Activated CD4-positive, alpha-beta T cell treated with anti-CD3 and anti-CD28 coated beads, Interleukin-2, amount 50 U/mL, for 1 hour (primary cell): ENCODE results near the gene F8A3.
"Not testable (repeated sequence)": the region's sequence is repeated elsewhere in the genome, so short reads cannot be mapped to it uniquely, and the experiment has no call there.

Experiments
- DNase-seq: peaks from one replicate; pipeline ENCODE4 v3.0.0-alpha.2; 2020

F8A3 gene

DNA sequence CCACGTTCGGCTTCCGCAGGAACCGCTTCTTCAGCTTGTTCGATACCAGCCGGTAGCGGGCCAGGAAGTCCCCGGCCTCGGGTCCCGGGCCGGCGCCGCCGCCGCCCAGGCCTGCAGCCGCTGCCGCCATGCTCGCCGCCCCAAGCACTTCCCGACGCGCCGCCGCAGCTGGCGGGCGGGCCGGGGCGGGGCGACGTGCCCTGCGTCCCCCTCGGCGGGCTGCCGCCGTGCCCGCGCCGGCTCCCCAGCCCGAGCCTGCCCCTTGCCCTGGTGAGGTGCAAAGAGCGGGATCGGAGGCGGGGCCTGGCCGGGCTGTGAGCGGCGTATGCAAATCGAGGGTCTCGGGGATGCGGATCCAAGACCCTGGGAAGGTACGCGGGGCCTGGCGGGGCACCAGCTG, at the start of gene F8A3:
Gene F8A3, minus strand, starts transcription at position 150 of the 400 bp plus-strand sequence. Its CDS starts 20 bp downstream, at position 130.
- not testable (repeated sequence) for DNase-seq

DNA sequence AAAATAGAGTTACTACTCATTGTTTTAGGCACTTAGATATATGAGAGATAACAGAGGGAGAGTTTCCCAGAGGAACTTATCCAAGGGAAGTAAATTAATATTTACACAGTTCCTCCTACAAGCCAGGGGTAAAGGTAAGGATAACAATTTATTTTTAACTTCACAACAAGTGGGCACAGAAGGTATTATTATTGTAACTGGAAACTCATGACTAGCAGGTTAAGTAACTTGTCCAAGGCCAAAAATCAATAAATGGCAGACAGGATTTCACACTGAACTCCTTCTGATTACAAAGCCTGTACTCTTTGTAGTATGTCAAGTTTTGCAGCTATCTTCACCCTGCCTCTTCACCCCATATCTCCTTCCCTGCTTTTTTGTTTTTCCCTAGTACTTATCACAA, 46.9 kb upstream of the F8A3 start:
- no peak for DNase-seq

DNA sequence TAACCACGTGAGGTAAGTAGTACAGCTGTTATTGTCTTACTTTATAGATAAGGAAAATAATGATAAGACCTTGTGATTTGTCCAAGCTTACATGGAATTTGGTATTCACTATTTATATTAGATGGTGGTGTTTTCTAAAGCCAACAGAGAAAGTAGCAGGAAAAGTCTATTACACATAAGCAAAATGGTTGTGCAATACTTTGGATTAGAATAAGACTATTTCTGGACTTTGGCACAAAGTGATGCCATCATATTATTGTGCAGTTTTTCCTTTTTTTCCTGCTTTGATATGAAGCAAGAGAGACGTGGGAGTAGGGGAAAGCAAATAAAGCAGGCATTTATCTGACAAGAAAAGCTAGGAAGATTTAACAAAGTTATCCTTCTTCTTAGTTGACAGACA, 36.7 kb upstream of the F8A3 start:
- not testable (repeated sequence) for DNase-seq

DNA sequence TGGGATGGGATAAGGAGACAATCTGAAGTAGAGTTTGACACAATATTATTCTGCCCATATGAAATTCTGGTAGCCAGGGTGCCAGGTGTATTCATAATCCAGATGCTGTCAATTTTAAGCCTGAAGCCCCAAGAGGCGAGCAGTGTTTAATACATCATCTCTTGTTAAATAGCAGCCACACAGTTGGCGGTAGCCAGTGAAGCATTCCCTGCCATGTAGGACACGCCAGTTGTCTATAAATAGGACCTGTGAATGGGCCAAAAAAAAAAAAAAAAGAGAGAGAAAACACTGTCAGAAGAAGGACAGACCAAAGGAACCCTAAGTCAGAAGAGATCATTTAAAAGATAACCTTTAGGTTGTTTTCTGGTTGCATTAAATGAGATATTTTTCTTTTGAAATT, 33.0 kb upstream of the F8A3 start:
- not testable (repeated sequence) for DNase-seq

DNA sequence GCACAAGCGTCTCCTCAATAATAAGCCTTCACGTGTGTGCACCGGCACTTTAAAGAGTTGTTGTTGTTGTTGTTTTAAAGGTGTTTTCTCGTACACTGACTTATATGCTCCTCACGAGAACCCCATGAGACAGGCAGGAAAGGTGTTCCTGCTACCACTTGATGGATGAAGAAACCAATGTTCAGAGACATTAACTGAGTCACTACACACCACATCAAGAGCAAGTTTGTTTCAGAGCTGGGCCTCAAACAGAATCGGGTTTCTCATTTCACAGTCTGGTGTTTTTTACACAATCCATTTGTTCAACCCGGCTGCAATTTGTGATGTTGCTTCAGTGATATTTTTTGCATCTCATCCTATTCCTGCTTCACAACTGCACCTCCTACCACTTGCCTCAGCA, 18.7 kb upstream of the F8A3 start:
- DNase-seq, result not testable (repeated sequence)

DNA sequence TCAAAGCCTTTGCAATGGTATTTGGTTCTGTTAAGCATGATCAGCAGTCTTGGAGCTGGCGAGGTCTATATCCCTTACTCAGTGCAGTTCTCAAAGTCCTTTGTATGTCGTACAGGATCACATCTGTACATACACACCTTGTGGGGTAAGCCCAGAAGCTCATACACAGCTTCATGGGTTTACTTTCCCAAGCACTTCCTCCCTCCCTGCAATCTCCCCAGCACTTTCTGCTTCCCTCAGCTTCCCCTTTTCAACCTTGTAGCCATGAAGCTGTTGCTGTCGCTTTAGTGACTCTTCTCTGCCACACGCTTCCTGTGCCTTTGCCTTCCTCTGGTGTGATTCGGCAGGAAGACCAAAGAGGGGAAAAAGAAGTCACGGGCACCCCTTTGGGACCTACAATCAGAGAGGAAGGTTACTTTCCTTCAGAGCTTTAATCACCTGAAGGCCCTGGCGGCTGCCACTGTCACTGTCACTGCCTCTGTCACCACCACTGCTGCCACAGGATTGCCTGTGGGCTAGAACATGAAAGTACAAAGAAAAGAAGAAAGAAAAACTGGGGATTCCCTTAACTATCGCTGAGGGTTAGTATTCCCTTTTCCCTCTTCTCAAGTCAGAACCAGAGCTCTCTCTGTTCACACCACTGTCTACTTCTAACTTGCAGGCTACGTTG, 8.0 kb upstream of the F8A3 start:
- not testable (repeated sequence) for DNase-seq

DNA sequence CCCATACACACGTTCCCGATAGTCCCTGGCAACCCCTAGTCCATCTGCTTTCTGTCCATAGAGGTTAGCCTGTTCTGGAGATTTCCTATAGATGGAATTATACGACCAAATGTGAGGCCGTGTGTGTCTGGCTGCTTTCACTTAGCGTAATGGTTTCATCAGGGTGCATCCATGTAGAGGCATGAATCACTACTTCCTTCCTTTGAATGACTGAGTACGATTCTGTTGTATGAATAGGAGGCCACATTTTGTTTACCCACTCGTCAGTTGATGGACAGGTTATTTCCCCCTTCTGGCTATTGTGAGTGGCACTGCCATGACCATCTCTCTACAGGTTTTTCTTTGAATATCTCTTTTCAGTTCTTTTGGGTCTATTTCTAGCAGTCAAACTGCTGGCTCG, 2.1 kb upstream of the F8A3 start:
- not testable (repeated sequence) for DNase-seq

DNA sequence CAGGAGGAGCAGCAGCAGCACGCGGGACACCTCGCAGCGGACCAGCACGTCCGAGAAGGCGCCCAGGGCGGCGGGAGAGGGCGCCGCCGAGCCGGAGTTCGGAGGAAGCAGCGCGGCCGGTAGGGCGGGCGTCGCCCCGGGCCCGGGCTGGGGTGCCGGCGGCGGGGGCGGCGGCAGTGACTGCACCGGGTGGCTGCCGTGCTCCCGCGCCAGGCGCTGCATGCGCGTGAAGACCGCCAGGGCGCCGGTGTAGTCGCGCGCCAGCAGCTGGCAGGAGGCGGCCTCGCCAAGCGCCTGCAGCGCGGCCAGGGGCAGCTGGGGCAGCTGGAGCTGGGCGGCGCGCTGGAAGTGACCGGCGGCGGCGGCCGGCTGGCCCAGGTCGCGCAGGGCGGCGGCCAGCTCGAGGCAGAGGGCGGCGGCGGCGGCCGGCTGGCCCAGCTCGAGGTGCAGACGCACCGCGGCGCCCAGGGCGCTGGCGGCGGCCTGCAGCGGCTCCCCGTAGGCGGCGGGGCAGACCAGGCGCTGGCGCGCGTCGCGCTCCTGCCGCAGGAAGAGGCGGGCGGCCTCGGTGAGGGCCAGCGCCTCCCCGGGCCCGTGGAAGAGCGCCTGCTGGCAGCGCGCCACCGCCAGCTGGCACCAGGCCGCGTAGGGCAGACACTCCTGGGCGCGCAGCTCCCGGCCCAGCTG, 516 bp downstream of the F8A3 start:
- DNase-seq, result not testable (repeated sequence)

DNA sequence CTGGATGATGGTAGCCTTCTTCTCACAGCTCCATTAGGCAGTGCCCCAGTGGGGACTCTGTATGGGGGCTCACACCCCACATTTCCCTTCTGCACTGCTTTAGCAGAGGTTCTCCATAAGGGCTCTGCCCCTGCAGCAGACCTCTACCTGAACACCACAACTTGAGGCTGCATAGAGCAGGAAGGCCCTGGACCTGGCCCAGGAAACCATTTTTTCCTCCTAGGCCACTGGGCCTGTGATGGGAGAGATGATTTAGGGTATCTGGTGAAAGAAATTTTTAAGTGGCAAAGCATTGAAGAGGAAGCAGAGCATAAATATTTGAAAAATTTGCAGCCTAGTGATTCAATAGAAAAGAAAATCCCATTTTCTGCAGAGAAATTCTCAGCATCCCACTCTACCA, 17.3 kb downstream of the F8A3 start:
- DNase-seq, result no peak

DNA sequence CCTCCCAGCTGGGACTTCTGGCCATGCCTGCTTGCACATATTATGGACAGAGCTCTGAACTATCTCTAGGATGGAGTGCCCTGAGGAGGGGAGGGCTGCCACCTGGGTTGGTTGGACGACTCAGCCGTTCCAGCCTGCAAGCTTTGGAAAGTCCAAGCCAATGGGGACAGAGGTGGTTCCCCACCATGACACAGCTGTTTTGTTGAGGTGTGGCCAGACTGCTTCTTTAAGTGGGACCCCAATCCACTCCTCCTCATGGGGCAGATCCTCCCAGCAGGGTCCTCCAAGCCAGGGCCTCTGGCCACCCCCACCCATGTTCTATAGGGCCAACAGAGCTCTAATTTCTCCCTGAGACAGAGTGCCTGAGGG, 22.7 kb downstream of the F8A3 start:
- DNase-seq, result no peak

DNA sequence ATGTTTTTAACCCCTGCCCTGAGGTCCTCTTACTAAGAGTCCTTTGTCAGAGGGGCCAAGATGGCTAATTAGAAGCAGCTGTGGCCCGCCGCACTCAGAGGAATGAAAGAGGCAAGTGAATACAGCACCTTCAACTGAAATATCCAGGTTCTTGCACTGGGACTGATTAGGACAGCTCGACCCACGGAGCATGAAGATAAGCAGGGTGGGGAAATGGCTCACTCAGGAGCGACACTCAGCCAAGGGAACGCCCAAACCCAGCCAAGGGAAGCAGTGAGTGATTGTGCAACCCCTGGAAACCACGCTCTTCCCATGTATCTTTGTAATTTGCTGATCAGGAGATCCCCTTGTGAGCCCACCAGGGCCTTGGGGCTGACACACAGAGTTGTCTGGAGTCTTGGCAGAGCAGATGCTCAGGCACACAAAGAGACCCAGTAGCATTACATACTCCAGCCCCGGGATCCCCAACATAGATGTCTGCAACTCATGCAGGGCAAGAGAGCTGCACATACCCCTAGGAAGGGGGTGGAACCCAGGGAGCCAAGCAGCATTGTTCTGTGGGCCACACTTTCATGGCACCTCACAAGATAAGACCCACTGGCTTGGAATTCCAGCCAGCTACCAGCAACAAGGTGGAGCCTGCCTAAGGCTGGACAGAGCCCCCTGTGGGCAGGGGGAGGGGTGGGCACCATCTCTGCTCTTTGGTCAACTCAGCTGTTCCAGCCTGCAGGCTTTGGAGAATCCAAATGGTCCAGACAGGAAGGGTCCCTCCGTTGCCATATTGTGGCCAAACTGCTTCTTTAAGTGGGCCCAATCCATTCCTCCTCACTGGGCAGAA, 23.3 kb downstream of the F8A3 start:
- no peak for DNase-seq

DNA sequence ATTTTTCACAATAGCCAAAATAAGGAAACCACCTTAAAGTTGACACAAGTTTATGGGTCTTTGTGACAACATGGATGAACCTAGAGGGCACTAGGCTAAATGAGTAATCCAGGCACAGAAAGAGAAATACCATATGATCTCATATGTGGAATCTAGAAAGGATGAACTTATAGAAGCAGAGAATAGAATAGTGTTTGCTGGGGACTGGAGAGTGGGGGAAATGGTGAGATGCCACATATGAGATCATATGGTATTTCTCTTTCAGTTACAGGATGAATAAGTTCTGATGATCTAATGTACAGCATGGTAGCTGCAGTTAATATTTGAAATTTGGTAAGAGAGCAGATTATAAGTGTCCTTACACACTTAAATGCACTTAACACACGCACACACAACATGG, 40.7 kb downstream of the F8A3 start:
- no peak for DNase-seq
